H1 (cell line): Measurements from ENCODE around the gene CBY1. TPM values are rescaled to one million over a fixed set of nuclear protein-coding genes. Genes with fewer than 3 reads are reported as not detected.

Experiments used
- CTCF ChIA-PET: fragments of 300-600 bp; sonication (Branson Sonifier 250); formaldehyde crosslinking; loops from one replicate; lab custom pipeline; 2021; ENCODE audit not compliant: partially characterized antibody; lab: Charles Lee
- POLR2A ChIA-PET: fragments of 300-600 bp; sonication (Branson Sonifier 250); formaldehyde crosslinking; loops from one replicate; lab custom pipeline; 2021; ENCODE audit warnings: inconsistent platforms; ENCODE audit not compliant: partially characterized antibody; lab: Charles Lee
- DNase-seq, 2 experiments: peaks; one replicate each; pipeline versions ENCODE4 v3.0.0 to v3.0.0-alpha.2; 2010 to 2022; ENCODE audit warnings: low spot score in 2 of 2, low read depth in 1 of 2, mixed read lengths in 1 of 2
- FAIRE-seq: peaks from 2 replicates; lab custom pipeline; 2011; peaks lifted over from hg19 to GRCh38; lab: Jason Lieb, UNC
- H2AFZ ChIP-seq: 2 replicates; pipeline ENCODE4 v1.8.1; 2012; ENCODE audit warnings: low read length, inconsistent platforms
- H2AK5ac ChIP-seq: 2 replicates; pipeline ENCODE4 v1.6.1; 2013; ENCODE audit warnings: low read depth, low read length
- H2BK120ac ChIP-seq: replicated peaks from 2 replicates; pipeline ENCODE3; 2013; ENCODE audit warnings: low read depth, low read length, inconsistent platforms
- H2BK12ac ChIP-seq: 2 replicates; pipeline ENCODE4 v1.6.1; 2013; ENCODE audit warnings: low read depth, low read length
- H2BK15ac ChIP-seq: 2 replicates; pipeline ENCODE4 v1.6.1; 2013; ENCODE audit warnings: low read length
- H2BK20ac ChIP-seq: 2 replicates; pipeline ENCODE4 v1.6.1; 2013; ENCODE audit warnings: low read length
- H2BK5ac ChIP-seq: 2 replicates; pipeline ENCODE4 v1.6.1; 2013; ENCODE audit warnings: low read depth, low read length
- H3K14ac ChIP-seq: 2 replicates; pipeline ENCODE4 v1.6.1; 2013; ENCODE audit warnings: inconsistent platforms; ENCODE audit not compliant: insufficient read length
- H3K18ac ChIP-seq: 2 replicates; pipeline ENCODE4 v1.6.1; 2013; ENCODE audit warnings: low read length; ENCODE audit errors: extremely low read depth
- H3K23ac ChIP-seq: 2 replicates; pipeline ENCODE4 v1.6.1; 2013; ENCODE audit warnings: inconsistent platforms; ENCODE audit not compliant: insufficient read length
- H3K23me2 ChIP-seq: 2 replicates; pipeline ENCODE4 v1.6.1; 2013; ENCODE audit warnings: low read depth, low read length
- H3K27ac ChIP-seq: 2 replicates; pipeline ENCODE4 v1.6.1; 2011; ENCODE audit warnings: low read depth, low read length, inconsistent platforms
- H3K27me3 ChIP-seq, 4 experiments: replicated peaks in 1 of 4; 1 replicate in 1 of 4; 2 replicates in 3 of 4; pipeline versions ENCODE4 v1.6.1 to v1.8.1; 2011 to 2013; ENCODE audit warnings: low read length in 3 of 4, mild to moderate bottlenecking in 3 of 4, inconsistent platforms in 2 of 4, mixed read lengths in 2 of 4, moderate library complexity in 1 of 4; ENCODE audit not compliant: control insufficient read depth in 3 of 4, insufficient read depth in 3 of 4; ENCODE audit errors: extremely low read depth in 1 of 4
- H3K36me3 ChIP-seq, 4 experiments: 2 replicates each; pipeline versions ENCODE4 v1.6.1 to v1.8.1; 2011 to 2013; ENCODE audit warnings: mild to moderate bottlenecking in 4 of 4, low read length in 3 of 4, moderate library complexity in 2 of 4, control low read depth in 1 of 4, inconsistent platforms in 1 of 4; ENCODE audit not compliant: insufficient read depth in 4 of 4, control insufficient read depth in 2 of 4
- H3K4ac ChIP-seq: replicated peaks from 2 replicates; pipeline ENCODE3; 2013; ENCODE audit warnings: low read length, low read depth, mixed read lengths, inconsistent platforms; ENCODE audit not compliant: insufficient read length
- H3K4me1 ChIP-seq, 4 experiments: replicated peaks in 1 of 4; 1 replicate in 1 of 4; 2 replicates in 3 of 4; pipeline versions ENCODE4 v1.6.1 to v1.8.1; 2011 to 2013; ENCODE audit warnings: low read length in 3 of 4, inconsistent platforms in 2 of 4, mixed read lengths in 1 of 4; ENCODE audit not compliant: insufficient read depth in 4 of 4, control insufficient read depth in 3 of 4
- H3K4me2 ChIP-seq, 2 experiments: 2 replicates each; pipeline versions ENCODE4 v1.6.1 to v1.8.1; 2011 to 2013; ENCODE audit warnings: low read depth in 2 of 2, low read length in 2 of 2, control low read depth in 1 of 2, inconsistent platforms in 1 of 2, mild to moderate bottlenecking in 1 of 2; ENCODE audit not compliant: insufficient read depth in 1 of 2
- H3K4me3 ChIP-seq, 4 experiments: fragments of 200-600, 300-600 bp in 1 of 4; sonication (generic), shearing (Covaris generic), sonication (Bioruptor Twin) in 1 of 4; 2 replicates each; pipeline versions ENCODE4 v1.5.1 to v1.8.1; 2011 to 2016; ENCODE audit warnings: low read length in 4 of 4, low read depth in 3 of 4, control low read depth in 2 of 4, inconsistent platforms in 2 of 4, mild to moderate bottlenecking in 2 of 4, mixed read lengths in 1 of 4, moderate library complexity in 1 of 4; ENCODE audit not compliant: insufficient read depth in 2 of 4; ENCODE audit errors: extremely low read depth in 1 of 4
- H3K56ac ChIP-seq: replicated peaks from 2 replicates; pipeline ENCODE3; 2013; ENCODE audit warnings: low read depth, mild to moderate bottlenecking, mixed read lengths, low read length, inconsistent platforms; ENCODE audit not compliant: insufficient read length
- H3K79me1 ChIP-seq: 2 replicates; pipeline ENCODE4 v1.6.1; 2013; ENCODE audit warnings: low read depth, low read length, control low read depth
- H3K79me2 ChIP-seq, 2 experiments: 2 replicates each; pipeline versions ENCODE4 v1.6.1 to v1.8.1; 2012 to 2013; ENCODE audit warnings: low read length in 2 of 2, mild to moderate bottlenecking in 2 of 2, inconsistent platforms in 1 of 2; ENCODE audit not compliant: insufficient read depth in 2 of 2, control insufficient read depth in 1 of 2
- H3K9ac ChIP-seq, 4 experiments: replicated peaks in 1 of 4; 1 replicate in 1 of 4; 2 replicates in 3 of 4; pipeline versions ENCODE4 v1.6.1 to v1.8.1; 2011 to 2013; ENCODE audit warnings: low read depth in 3 of 4, low read length in 3 of 4, control low read depth in 2 of 4, mild to moderate bottlenecking in 2 of 4, moderate library complexity in 2 of 4, inconsistent platforms in 1 of 4; ENCODE audit errors: extremely low read depth in 1 of 4
- H3K9me3 ChIP-seq, 2 experiments: 2 replicates each; pipeline versions ENCODE4 v1.6.1 to v1.8.1; 2012 to 2013; ENCODE audit warnings: mild to moderate bottlenecking in 2 of 2, moderate library complexity in 2 of 2, control low read depth in 1 of 2, inconsistent platforms in 1 of 2, low read depth in 1 of 2, low read length in 1 of 2, mixed read lengths in 1 of 2; ENCODE audit not compliant: insufficient read depth in 2 of 2
- H4K20me1 ChIP-seq, 2 experiments: replicated peaks in 1 of 2; 2 replicates each; pipeline versions ENCODE3 to v1.8.1; 2011 to 2013; ENCODE audit warnings: inconsistent platforms in 2 of 2, low read length in 2 of 2, mild to moderate bottlenecking in 1 of 2; ENCODE audit not compliant: insufficient read depth in 2 of 2, control insufficient read depth in 1 of 2
- H4K5ac ChIP-seq: 2 replicates; pipeline ENCODE4 v1.6.1; 2013; ENCODE audit warnings: low read length, low read depth, mixed read lengths, inconsistent platforms; ENCODE audit not compliant: insufficient read length
- H4K8ac ChIP-seq: 2 replicates; pipeline ENCODE4 v1.8.0; 2013; ENCODE audit warnings: mild to moderate bottlenecking, moderate library complexity, low read length, inconsistent platforms; ENCODE audit not compliant: insufficient read depth; ENCODE audit errors: extremely low read depth
- H4K91ac ChIP-seq: replicated peaks from 2 replicates; pipeline ENCODE3; 2013; ENCODE audit warnings: low read length, mixed read lengths, inconsistent platforms; ENCODE audit not compliant: insufficient read length
- KDM1A ChIP-seq: fragments of 200-600, 300-600 bp; sonication (generic); IDR thresholded peaks from 2 replicates; pipeline ENCODE4 v1.7.1; 2016; ENCODE audit warnings: mild to moderate bottlenecking, low read length, borderline replicate concordance
- RXRA ChIP-seq: IDR thresholded peaks from 2 replicates; pipeline ENCODE4 v1.6.1; 2011; ENCODE audit warnings: low read depth, mild to moderate bottlenecking, low read length, moderate library complexity; ENCODE audit not compliant: insufficient read depth
- WGBS, 2 experiments: shearing (Covaris generic) in 1 of 2; methylation state at CpG; one replicate each; pipeline versions ENCODE4 v1.1.6 to v1.1.7; 2013 to 2015; ENCODE audit warnings: low lambda C conversion rate in 2 of 2, mixed read lengths in 2 of 2, inconsistent platforms in 1 of 2, low coverage in 1 of 2, missing lambda C conversion rate in 1 of 2; ENCODE audit not compliant: insufficient replicate concordance in 2 of 2, insufficient coverage in 1 of 2, insufficient read length in 1 of 2; ENCODE audit errors: extremely low coverage in 1 of 2, missing lambda C conversion rate in 1 of 2; 5-methylcytosine and 5-hydroxymethylcytosine counted together
- polyA plus RNA-seq, 7 experiments: library from polyadenylated mRNA; depleted of rRNA in 3 of 7; stranded (reverse) in 5 of 7; unstranded in 2 of 7; fragments of >200 nt in 5 of 7; fragments of 200-250 nt in 2 of 7; gene quantifications; 1 replicate in 5 of 7; 2 replicates in 1 of 7; 4 replicates in 1 of 7; pipeline versions ENCODE4 v1.2.1 to v1.2.3, GENCODE V29; 2011 to 2013; ENCODE audit warnings: missing spikeins in 2 of 7, mixed read lengths in 2 of 7
- total RNA-seq: library from RNA; stranded (reverse); fragmentation: NEBNext Ultra II Directional; extraction: Animal tissue kit (Norgen Biotek cat#: 25700); gene quantifications from 2 replicates; pipeline ENCODE4 v1.2.1, GENCODE V29; 2021
- TF ChIP-seq, protein P1 (sequence below): IDR thresholded peaks from 2 replicates; pipeline ENCODE4 v1.6.1; 2011; ENCODE audit warnings: low read depth, mild to moderate bottlenecking, low read length; ENCODE audit not compliant: insufficient read depth
- TF ChIP-seq, protein P2 (sequence below): IDR thresholded peaks from 2 replicates; pipeline ENCODE4 v1.6.1; 2011; ENCODE audit warnings: low read length, improper control_type of control experiment

Gene CBY1
- total and polyA plus RNA-seq, 2 of the 8 experiments (the other 6 are each of a cell fraction or from before 2014, with no cell fraction given), result 23.2 to 30.2 TPM

DNA sequence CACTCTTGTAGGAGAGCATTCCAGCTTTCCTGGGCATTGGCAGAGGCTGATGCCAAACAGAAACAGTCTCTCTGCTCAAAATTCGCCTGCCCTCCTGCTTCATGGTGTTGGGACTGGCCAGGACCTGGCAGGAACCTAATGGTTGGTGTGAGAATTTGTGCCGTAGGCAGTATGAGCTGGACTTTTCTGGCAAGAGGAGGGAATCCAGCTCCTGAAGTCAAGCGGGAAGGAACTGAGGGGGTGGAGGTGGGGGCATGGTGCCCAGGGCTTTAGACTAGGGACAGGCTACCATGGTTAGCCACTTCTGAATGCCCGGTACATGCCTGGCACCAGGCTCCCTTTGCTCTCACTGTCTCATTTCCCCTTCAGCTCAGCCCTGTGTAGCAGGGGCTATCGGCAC, 18.4 kb downstream of the CBY1 start:
- no peak overlapping the region for H3K56ac ChIP-seq
- H3K9me3 ChIP-seq, result no peaks in the 10 kb centered on the region
- peaks cover 0 to 6% (median 0%) of the 10 kb centered on the region in 4 experiments; a peak in 3 of 8 replicates for H3K36me3 ChIP-seq
- H3K4me1 ChIP-seq, result no peaks in the 10 kb centered on the region
- H2BK5ac ChIP-seq, result no peak overlapping the region
- no peak overlapping the region for H3K4ac ChIP-seq
- H4K5ac ChIP-seq, result no peak overlapping the region
- no peak overlapping the region for H3K9ac ChIP-seq
- no peak overlapping the region for H2BK15ac ChIP-seq
- ChIA-PET CTCF (interaction anchor here (0.9 kb wide), 1 partner anchor 8 kb away, joined by 3 read pairs; no protein-coding TSS in a partner anchor), POLR2A (interaction anchor here (1.3 to 11.1 kb wide), 5 partner anchors 8 to 24 kb away, joined by 3 to 68 read pairs (median 3); partner anchors contain the start of gene TOMM22)
- H2BK12ac ChIP-seq, result no peak overlapping the region
- DNase-seq, result no peak
- H3K27me3 ChIP-seq, result no peaks in the 10 kb centered on the region
- H3K23me2 ChIP-seq, result no peaks in the 10 kb centered on the region
- H3K4me3 ChIP-seq, result no peak overlapping the region
- no peak for FAIRE-seq
- no peak overlapping the region for H3K4me2 ChIP-seq
- H2BK120ac ChIP-seq, result no peak overlapping the region
- no peak overlapping the region for H3K23ac ChIP-seq
- H2AK5ac ChIP-seq, result no peak overlapping the region
- H3K79me2 ChIP-seq, result no peaks in the 10 kb centered on the region
- 95% methylated on average over 5 of the region's 5 CpGs; no CpG with 5 or more reads in 1 of the 2 experiments for WGBS, 2 experiments
- H4K8ac ChIP-seq, result no peak overlapping the region
- H3K14ac ChIP-seq, result no peak overlapping the region
- H4K91ac ChIP-seq, result no peak overlapping the region
- peaks cover 0 to 2% of the 10 kb centered on the region in 2 experiments for H4K20me1 ChIP-seq
- H2AFZ ChIP-seq, result no peak overlapping the region
- no peak overlapping the region for H3K18ac ChIP-seq
- H3K79me1 ChIP-seq, result no peaks in the 10 kb centered on the region
- H3K27ac ChIP-seq, result no peak overlapping the region
- H2BK20ac ChIP-seq, result no peak overlapping the region
- TF ChIP-seq, protein P1, sequence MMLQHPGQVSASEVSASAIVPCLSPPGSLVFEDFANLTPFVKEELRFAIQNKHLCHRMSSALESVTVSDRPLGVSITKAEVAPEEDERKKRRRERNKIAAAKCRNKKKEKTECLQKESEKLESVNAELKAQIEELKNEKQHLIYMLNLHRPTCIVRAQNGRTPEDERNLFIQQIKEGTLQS, result no peak
- TF ChIP-seq KDM1A (no peak), RXRA (no peak)
- TF ChIP-seq, protein P2, sequence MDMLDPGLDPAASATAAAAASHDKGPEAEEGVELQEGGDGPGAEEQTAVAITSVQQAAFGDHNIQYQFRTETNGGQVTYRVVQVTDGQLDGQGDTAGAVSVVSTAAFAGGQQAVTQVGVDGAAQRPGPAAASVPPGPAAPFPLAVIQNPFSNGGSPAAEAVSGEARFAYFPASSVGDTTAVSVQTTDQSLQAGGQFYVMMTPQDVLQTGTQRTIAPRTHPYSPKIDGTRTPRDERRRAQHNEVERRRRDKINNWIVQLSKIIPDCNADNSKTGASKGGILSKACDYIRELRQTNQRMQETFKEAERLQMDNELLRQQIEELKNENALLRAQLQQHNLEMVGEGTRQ, result no peak
